ENCODE data around the gene SERINC1.
A peak's percentile ranks its signal among the peaks of the same experiment; 100 is the strongest.
"Not testable (repeated sequence)": the region's sequence is repeated elsewhere in the genome, so short reads cannot be mapped to it uniquely, and the experiment has no call there.

Gene SERINC1

GRCh38 chr6:122471107-122472021 lies at the start of gene SERINC1:
SERINC1 (minus strand) TSS chr6:122471807; CDS start chr6:122471737, 70 bp downstream.
- peak; percentile 92 for DNase-seq

GRCh38 chr6:122511193-122511924 lies 39.8 kb upstream of the SERINC1 start:
- DNase-seq, result no peak

DNA sequence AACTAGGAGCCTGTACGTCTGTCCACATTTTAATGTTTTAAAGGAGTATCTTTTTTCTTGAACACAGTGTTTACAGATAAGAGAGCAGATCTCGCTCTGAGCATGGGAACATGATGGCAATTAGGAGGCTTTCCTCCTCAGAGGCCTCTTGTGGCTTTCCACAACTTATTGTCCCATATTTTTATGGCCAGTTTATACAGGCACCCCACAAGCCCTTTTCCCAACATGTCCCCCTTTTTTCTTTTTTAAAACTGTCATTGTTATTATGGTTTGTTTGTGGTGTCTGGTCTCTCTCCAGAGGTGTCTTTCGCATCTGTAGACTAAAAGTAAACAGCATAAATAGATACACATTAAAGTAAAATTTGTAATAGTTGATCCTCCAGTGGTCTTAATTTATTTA lies 33.6 kb upstream of the SERINC1 start:
- not testable (repeated sequence) for DNase-seq

GRCh38 chr6:122501475-122501874 lies 29.9 kb upstream of the SERINC1 start:
- no peak for DNase-seq

DNA sequence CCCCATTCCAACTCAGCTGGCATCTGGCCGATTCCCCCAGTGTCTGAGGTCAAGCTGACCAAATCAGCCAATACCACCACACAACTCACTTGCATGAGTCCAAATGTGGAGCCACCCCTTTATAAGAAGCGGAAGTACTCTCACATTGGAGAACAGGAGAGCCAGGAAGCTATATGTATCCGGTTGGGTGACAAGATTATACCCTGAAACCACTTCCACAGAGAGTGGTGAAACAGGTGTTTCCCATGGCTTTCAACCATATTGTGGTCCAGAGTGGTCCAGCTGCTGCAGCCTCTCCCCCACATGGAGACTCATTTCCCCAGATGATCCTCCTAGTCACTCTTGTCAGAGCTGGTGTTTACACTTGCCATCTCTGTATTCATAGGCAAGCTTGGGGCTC lies 24.0 kb upstream of the SERINC1 start:
- no peak for DNase-seq

DNA sequence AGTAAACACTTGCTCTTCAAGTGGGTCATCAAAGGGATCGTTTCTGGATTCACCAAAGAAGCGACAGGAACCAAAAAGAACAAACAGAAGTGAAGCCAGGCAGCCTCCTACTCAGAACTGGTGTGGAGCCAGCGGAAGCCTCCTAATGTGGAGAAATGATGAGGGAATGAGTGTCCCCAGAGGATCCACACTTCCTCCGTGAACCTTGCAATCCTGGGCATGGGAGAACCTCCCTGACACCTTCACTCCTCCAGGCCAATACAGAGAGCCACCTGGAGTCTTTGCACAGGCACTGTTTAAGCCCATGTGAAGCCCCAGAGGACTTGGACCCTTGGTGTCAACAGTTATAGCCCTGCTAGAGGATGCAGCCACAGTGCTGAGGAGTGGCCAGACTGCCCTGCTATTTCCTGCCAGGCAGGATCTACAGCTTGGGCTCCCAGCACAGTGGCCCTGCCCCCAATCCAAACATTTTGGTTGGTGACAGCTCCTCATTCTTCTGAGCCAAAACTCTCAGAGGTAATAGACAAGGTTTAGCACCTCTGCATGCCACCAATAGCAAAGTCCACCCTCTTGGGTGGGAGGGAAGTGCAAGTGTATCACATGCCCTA lies 23.2 kb upstream of the SERINC1 start:
- no peak for DNase-seq

DNA sequence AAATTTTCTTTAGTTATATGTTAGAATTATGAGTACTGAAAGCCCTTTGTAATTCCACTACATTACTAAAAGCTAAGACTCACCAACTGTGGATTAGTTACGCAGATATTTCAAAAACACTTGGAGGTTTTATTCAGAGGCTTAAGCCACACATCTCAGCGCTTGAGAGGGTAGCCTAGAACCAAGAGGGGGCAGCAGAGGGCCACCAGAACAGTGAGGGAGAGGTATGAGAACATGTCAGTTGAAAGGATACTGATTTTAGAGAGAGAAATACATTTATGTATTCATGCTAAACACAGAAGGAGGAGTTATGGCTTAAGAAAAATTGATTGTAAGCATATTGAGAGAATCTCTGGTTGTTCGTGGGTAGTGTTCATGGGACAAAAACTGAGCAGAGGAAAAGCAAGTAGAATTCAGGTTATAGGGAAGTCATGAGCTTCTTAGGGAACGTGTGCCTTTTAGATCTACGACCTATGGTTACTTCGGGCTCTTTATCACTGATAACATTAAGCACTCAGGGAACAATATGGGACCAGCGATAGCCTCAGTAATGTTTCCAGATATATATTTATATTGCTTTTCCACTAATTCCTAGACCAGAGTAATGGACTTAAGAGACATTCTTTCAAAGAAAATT lies 20.4 kb upstream of the SERINC1 start:
- DNase-seq, result peak; percentile 66

- DNase-seq, result no peak
Observed at GRCh38 chr6:122490607-122491006, 19.0 kb upstream of the SERINC1 start.

- DNase-seq, result no peak
Observed at GRCh38 chr6:122484760-122485159, 13.2 kb upstream of the SERINC1 start.

- no peak for DNase-seq
Observed at GRCh38 chr6:122482750-122483080, 11.1 kb upstream of the SERINC1 start.

DNA sequence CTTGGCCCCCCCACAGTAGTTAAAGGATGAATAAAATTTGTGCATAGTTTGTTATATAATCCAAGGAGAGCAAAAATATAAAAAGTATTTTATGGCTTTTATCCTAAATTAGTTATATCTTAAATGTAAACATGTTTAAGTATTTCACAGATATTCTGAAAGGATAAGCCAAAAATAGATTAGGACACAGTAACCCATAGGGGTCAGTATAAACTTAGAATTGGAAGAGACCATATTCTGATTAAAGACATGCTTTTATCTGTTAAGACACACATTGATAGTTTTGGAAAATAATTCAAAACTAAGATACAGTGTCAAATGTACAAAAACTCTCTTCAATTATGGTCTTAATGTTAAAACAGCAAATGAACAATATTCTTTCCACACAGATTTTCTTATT lies 4.5 kb upstream of the SERINC1 start:
- DNase-seq, result no peak

- DNase-seq, result no peak
Observed at GRCh38 chr6:122472022-122472340, 374 bp upstream of the SERINC1 start.

DNA sequence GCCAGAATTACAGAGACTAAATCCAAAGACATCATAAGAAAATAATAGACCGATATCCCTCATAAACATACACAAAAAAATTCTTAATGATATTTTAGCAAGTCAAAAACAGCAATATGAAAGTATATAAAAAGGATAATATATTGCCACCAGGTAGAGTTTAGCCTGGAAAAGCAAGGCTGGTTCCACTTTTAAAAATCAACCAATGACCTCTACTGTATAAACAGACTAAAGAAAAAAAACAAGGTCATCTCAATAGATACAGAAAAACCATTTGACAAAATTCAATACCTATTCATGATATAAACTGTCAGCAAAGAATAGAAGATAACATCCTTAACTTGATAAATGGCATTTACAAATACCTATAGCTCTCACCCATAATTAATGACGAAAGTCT lies 9.7 kb downstream of the SERINC1 start:
- DNase-seq, result no peak

DNA sequence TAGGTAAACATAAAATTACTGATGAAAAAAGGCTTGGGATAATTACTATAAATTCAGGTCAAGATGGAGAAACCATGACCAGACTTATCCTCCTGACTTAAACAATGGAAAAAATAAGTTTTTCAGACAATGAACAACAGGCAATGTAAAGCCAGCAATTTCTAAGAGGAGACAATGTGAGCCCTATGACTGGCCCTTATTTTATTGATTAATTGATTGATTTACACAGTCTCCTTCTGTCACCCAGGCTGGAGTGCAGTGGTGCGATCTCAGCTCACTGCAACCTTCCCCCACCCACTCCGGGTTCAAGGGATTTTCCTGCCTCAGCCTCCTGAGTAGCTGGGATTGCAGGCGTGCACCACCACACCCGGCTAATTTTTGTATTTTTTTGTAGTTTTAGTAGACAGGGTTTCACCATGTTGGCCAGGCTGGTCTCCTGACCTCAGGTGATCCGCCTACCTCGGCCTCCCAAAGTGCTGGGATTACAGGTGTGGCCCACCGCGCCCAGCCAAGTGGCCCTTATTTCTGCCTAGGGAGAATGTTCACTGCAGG lies 11.7 kb downstream of the SERINC1 start:
- not testable (repeated sequence) for DNase-seq

DNA sequence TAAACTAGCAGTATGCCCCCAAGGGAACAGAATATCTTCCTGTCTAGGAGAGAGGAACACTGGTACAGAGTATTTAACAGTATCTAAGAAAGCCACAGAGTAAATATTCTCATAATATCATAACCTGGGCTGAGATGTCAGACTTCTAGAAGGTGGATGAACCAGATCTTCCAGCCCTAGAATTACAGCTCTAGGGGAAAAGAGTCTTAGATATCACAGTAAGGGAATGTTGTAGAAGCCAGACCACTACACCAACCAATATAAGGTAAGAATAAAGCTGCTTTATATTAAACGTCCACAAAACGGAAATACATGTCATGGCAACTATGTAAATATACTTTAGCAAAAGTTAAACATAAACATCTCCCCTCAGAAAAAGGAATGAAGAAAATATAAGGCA lies 12.4 kb downstream of the SERINC1 start:
- DNase-seq, result no peak

GRCh38 chr6:122458087-122458486 lies 13.5 kb downstream of the SERINC1 start:
- no peak for DNase-seq

DNA sequence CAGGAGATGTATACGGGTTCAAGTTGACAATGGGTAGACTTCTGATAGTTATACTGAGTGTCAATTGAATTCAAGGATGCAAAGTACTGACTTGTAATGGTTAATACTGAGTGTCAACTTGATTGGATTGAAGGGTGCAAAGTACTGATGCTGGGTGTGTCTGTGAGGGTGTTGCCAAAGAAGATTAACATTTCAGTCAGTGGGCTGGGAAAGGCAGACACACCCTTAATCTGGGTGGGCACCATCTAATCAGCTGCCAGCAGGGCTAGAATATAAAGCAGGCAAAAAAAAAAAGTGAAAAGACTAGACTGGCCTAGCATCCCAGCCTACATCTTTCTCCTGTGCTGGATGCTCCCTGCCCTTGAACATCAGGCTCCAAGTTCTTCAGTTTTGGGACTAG lies 16.5 kb downstream of the SERINC1 start:
- DNase-seq, result not testable (repeated sequence)

GRCh38 chr6:122454673-122455072 lies 16.9 kb downstream of the SERINC1 start:
- no peak for DNase-seq

DNA sequence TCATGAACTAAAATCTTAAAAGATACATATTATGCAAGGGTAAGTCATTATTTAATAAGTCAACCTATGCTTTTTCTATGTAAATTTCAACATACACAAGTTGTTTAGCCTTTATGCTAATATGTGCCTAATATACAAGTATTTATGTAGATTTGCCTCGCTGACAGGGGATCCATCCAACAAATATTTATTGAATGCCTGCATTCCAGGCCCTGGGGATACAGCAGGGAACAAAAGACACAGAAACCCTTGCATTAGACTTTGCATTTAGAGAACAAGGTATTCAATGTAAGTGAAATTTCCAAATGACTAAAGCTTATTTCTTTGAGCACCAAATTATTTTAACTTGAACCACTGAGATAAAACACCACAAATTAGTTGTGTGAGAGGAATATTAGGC lies 19.1 kb downstream of the SERINC1 start:
- DNase-seq, result no peak

DNA sequence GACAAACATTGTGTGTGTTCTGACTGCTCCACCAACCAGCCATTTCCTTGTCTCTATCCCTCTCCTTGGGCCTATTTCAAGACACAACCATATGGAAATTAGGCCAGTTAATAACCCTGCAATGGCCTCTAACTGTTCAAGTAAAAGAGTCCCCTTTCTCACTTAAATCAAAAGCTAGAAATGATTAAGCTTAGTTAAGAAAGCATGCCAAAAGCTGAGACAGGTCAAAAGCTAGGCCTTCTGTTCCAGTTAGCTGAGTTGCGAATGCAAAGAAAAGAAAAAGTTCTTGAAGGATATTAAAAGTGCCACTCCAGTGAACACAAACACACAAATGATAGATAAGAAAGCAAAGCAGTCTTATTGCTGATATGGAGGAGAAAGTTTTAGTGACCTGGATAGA lies 22.5 kb downstream of the SERINC1 start:
- no peak for DNase-seq

DNA sequence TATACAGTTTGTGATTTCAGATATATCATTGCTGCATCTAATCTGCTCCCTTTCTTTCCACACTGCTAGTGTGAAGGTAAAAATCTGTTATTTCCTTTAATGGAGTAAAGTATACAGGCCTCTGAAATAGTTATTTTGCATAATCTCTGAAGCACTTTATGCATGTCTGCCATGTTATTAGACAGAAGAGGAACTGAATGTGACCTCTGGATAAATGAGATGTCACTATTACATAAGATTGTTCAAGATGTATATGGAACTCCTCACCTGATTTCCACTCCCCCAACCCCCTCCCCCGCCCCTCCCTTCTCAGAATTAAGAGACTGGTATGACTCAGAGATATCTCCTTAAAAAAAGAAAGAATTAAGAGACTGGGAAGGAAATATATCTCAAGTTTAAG lies 26.3 kb downstream of the SERINC1 start:
- no peak for DNase-seq

- no peak for DNase-seq
Observed at GRCh38 chr6:122438975-122439374, 32.6 kb downstream of the SERINC1 start.

DNA sequence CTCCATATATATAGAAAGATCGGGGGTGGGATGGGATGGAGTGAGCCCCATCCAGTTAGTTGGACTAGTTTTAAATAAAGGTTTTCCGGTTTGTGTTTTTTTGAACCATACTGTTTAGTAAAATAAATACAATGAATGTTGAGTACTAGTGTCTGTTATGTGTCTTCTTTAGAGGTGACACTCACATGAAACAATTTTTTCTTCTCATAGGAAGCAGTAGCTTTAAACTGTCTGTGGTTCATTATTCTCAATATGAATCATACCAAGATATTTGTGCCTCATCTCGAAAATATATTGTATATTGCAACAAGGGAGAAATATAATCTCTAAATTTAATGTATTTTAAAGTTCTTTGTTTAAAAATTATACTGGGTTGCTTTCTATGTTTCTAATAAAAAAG lies 38.8 kb downstream of the SERINC1 start:
- DNase-seq, result no peak

Measured in activated CD4-positive, alpha-beta T cell treated with anti-CD3 and anti-CD28 coated beads, Interleukin-2, amount 50 U/mL, for 1 hour (primary cell).